ENCODE measurements around the gene BMAL1. TPM values are rescaled to one million over a fixed set of nuclear protein-coding genes. Genes with fewer than 3 reads are reported as not detected.
A peak's percentile ranks its signal among the peaks of the same experiment; 100 is the strongest.

The BMAL1 gene
- total RNA-seq, 2 experiments from 2014 or later = 71.3 to 73.3 TPM

GRCh38 chr11:13297917-13298356, 20.3 kb downstream of the BMAL1 start:
- DNase-seq = peak in 4 of 14 experiments; percentile 17 to 24 (median 24)
- CTCF ChIA-PET = interaction anchor here (1.5 kb wide), 1 partner anchor 38 kb away, joined by 4 read pairs; no protein-coding TSS in a partner anchor
- Histone ChIP-seq H3K27me3 (ENCODE audit: control insufficient read depth in 1 of 2, insufficient read depth in 2 of 2, low read length in 2 of 2) (no peaks in the 10 kb centered on the region), H3K4me1 (ENCODE audit: insufficient read depth, low read length) (peaks cover 86% of the 10 kb centered on the region), H3K9me3 (ENCODE audit: control insufficient read depth in 1 of 2, insufficient read depth in 1 of 2, low read length in 2 of 2) (no peaks in the 10 kb centered on the region), H3K27ac (ENCODE audit: low read depth in 1 of 2, low read length in 2 of 2) (no peak overlapping the region), H3K36me3 (ENCODE audit: insufficient read depth, low read length) (no peaks in the 10 kb centered on the region), H3K4me3 (ENCODE audit: low read length) (no peak overlapping the region)
- POLR2A ChIA-PET = interaction anchor here (1.6 kb wide), 1 partner anchor 19 kb away, joined by 7 read pairs; no protein-coding TSS in a partner anchor
- H3K36me3 Mint-ChIP-seq (ENCODE audit: low read depth) = peaks cover 5% of the 10 kb centered on the region
- H3K9me3 Mint-ChIP-seq = no peaks in the 10 kb centered on the region
- no peak overlapping the region for H3K4me3 Mint-ChIP-seq
- peak; percentile 49 for ATAC-seq (ENCODE audit: poor library complexity)
- intact Hi-C loops (cut with DNase I, micrococcal nuclease) = no loop called here
- H3K4me1 Mint-ChIP-seq (ENCODE audit: low read depth) = no peaks in the 10 kb centered on the region
- no peaks in the 10 kb centered on the region for H3K27me3 Mint-ChIP-seq
- TF ChIP-seq, protein P1, sequence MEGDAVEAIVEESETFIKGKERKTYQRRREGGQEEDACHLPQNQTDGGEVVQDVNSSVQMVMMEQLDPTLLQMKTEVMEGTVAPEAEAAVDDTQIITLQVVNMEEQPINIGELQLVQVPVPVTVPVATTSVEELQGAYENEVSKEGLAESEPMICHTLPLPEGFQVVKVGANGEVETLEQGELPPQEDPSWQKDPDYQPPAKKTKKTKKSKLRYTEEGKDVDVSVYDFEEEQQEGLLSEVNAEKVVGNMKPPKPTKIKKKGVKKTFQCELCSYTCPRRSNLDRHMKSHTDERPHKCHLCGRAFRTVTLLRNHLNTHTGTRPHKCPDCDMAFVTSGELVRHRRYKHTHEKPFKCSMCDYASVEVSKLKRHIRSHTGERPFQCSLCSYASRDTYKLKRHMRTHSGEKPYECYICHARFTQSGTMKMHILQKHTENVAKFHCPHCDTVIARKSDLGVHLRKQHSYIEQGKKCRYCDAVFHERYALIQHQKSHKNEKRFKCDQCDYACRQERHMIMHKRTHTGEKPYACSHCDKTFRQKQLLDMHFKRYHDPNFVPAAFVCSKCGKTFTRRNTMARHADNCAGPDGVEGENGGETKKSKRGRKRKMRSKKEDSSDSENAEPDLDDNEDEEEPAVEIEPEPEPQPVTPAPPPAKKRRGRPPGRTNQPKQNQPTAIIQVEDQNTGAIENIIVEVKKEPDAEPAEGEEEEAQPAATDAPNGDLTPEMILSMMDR (IDR thresholded peaks at IDR 0.05) = no peak
- no peak overlapping the region for H3K27ac Mint-ChIP-seq

- H3K36me3 Mint-ChIP-seq (ENCODE audit: low read depth) = peaks cover 5% of the 10 kb centered on the region
- Histone ChIP-seq H3K9me3 (ENCODE audit: control insufficient read depth in 1 of 2, insufficient read depth in 1 of 2, low read length in 2 of 2) (no peaks in the 10 kb centered on the region), H3K27ac (ENCODE audit: low read depth in 1 of 2, low read length in 2 of 2) (no peak overlapping the region), H3K4me3 (ENCODE audit: low read length) (no peak overlapping the region), H3K27me3 (ENCODE audit: control insufficient read depth in 1 of 2, insufficient read depth in 2 of 2, low read length in 2 of 2) (no peaks in the 10 kb centered on the region), H3K36me3 (ENCODE audit: insufficient read depth, low read length) (no peaks in the 10 kb centered on the region), H3K4me1 (ENCODE audit: insufficient read depth, low read length) (peaks cover 85% of the 10 kb centered on the region)
- no peak overlapping the region for H3K4me3 Mint-ChIP-seq
- no peak overlapping the region for H3K27ac Mint-ChIP-seq
- DNase-seq = no peak
- H3K4me1 Mint-ChIP-seq (ENCODE audit: low read depth) = no peaks in the 10 kb centered on the region
- no peaks in the 10 kb centered on the region for H3K9me3 Mint-ChIP-seq
- H3K27me3 Mint-ChIP-seq = no peaks in the 10 kb centered on the region
- ChIA-PET CTCF (no interaction called here), POLR2A (no interaction called here)
- intact Hi-C loops (cut with DNase I, micrococcal nuclease) = no loop called here
- ATAC-seq (ENCODE audit: poor library complexity) = no peak
- TF ChIP-seq, protein P1 (IDR thresholded peaks at IDR 0.05) = no peak
These were observed 21.2 kb downstream of the BMAL1 start for GRCh38 chr11:13298765-13299164.

DNA sequence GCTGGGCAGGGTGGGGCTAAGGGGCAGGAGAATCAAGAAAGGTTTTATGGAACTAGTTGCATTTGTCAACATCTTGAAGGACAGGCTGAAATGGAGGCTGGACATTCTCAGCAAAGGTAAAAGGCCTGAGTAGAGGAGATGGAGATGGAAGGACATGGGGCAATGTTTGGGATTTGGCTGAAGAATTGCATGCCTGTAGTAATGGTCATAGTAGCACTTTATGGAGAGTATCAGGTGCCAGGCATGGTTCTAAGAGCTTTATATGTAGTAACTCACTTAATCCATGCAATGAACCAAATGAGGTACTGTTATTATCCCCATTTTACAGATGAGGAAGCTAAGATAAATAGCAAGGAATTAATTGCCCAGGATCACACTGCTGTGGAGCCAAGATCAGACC, 23.9 kb downstream of the BMAL1 start:
- TF ChIP-seq, protein P1 (IDR thresholded peaks at IDR 0.05) = no peak
- CTCF ChIA-PET = no interaction called here
- no peaks in the 10 kb centered on the region for H3K4me1 Mint-ChIP-seq (ENCODE audit: low read depth)
- no peaks in the 10 kb centered on the region for H3K9me3 Mint-ChIP-seq
- intact Hi-C loops (cut with DNase I, micrococcal nuclease) = no loop called here
- no peaks in the 10 kb centered on the region for H3K27me3 Mint-ChIP-seq
- H3K36me3 Mint-ChIP-seq (ENCODE audit: low read depth) = peaks cover 5% of the 10 kb centered on the region
- Histone ChIP-seq H3K4me1 (ENCODE audit: insufficient read depth, low read length) (peaks cover 92% of the 10 kb centered on the region), H3K27ac (ENCODE audit: low read depth in 1 of 2, low read length in 2 of 2) (no peak overlapping the region), H3K36me3 (ENCODE audit: insufficient read depth, low read length) (no peaks in the 10 kb centered on the region), H3K4me3 (ENCODE audit: low read length) (no peak overlapping the region), H3K27me3 (ENCODE audit: control insufficient read depth in 1 of 2, insufficient read depth in 2 of 2, low read length in 2 of 2) (no peaks in the 10 kb centered on the region), H3K9me3 (ENCODE audit: control insufficient read depth in 1 of 2, insufficient read depth in 1 of 2, low read length in 2 of 2) (no peaks in the 10 kb centered on the region)
- H3K4me3 Mint-ChIP-seq = no peak overlapping the region
- ATAC-seq (ENCODE audit: poor library complexity) (no peak), DNase-seq (no peak)
- peak overlapping the region; percentile 42 for H3K27ac Mint-ChIP-seq
- POLR2A ChIA-PET = no interaction called here

Measured in CD4-positive, alpha-beta T cell (primary cell).